Putamen (tissue), 1 donor: ENCODE measurements around the gene FNDC3A.
A peak's percentile ranks its signal among the peaks of the same experiment; 100 is the strongest.

Experiments used
- DNase-seq: peaks from one replicate; pipeline ENCODE4 v3.0.0-alpha.2; 2016; ENCODE audit warnings: low spot score

The FNDC3A gene

GRCh38 chr13:49220036-49220855 is 244.5 kb downstream of the FNDC3A start, which contains the start of gene MLNR:
MLNR (plus strand) TSS chr13:49220338; CDS start chr13:49220338, 0 bp downstream.
- no peak for DNase-seq

GRCh38 chr13:49220856-49221589 is 245.3 kb downstream of the FNDC3A start:
- DNase-seq = no peak

GRCh38 chr13:49221590-49221965 is 245.9 kb downstream of the FNDC3A start:
- no peak for DNase-seq

- no peak for DNase-seq
Observed at GRCh38 chr13:49225223-49226042, 249.7 kb downstream of the FNDC3A start.

- DNase-seq = no peak
Observed at GRCh38 chr13:49226613-49227012, 250.9 kb downstream of the FNDC3A start.

GRCh38 chr13:49234741-49235140 is 259.0 kb downstream of the FNDC3A start:
- no peak for DNase-seq

GRCh38 chr13:49235856-49236431 is 260.2 kb downstream of the FNDC3A start:
- no peak for DNase-seq

- DNase-seq = no peak
Observed at GRCh38 chr13:49238621-49239020, 262.9 kb downstream of the FNDC3A start.

GRCh38 chr13:49240017-49240416 is 264.3 kb downstream of the FNDC3A start:
- no peak for DNase-seq

GRCh38 chr13:49241296-49241695 is 265.6 kb downstream of the FNDC3A start:
- DNase-seq = no peak

- DNase-seq = no peak
Observed at GRCh38 chr13:49245101-49245500, 269.4 kb downstream of the FNDC3A start.

- DNase-seq = no peak
Observed at GRCh38 chr13:49246850-49247642, 271.3 kb downstream of the FNDC3A start.

- peak; percentile 94 for DNase-seq
Observed at GRCh38 chr13:49247643-49248621, 272.2 kb downstream of the FNDC3A start, which contains the start of gene CDADC1. CDADC1 (plus strand) TSS chr13:49247925; CDS start chr13:49248038, 113 bp downstream.

GRCh38 chr13:49248622-49249002 is 272.9 kb downstream of the FNDC3A start:
- DNase-seq = no peak

- DNase-seq = no peak
Observed at GRCh38 chr13:49251326-49251725, 275.6 kb downstream of the FNDC3A start.

- no peak for DNase-seq
Observed at GRCh38 chr13:49253310-49253709, 277.6 kb downstream of the FNDC3A start.

- DNase-seq = no peak
Observed at GRCh38 chr13:49254007-49254406, 278.3 kb downstream of the FNDC3A start.

GRCh38 chr13:49256841-49257240 is 281.1 kb downstream of the FNDC3A start:
- no peak for DNase-seq

- no peak for DNase-seq
Observed at GRCh38 chr13:49258089-49258796, 282.5 kb downstream of the FNDC3A start.
